Left lung (tissue), 10 donors: ENCODE measurements around the gene ROBO3. TPM values are rescaled to one million over a fixed set of nuclear protein-coding genes. Genes with fewer than 3 reads are reported as not detected.

Source experiments
- ATAC-seq: fragments of 200-7000 bp; cut with Tn5 transposase; one replicate; pipeline ENCODE4 v1.9.1; 2020; ENCODE audit warnings: moderate library complexity
- DNase-seq, 4 donors: peaks; one replicate each; pipeline ENCODE4 v3.0.0-alpha.2; 2013 to 2020
- H3K27ac ChIP-seq, 2 donors: fragments of 200-600 bp; sonication (generic) in 1 of 2; one replicate each; pipeline versions ENCODE4 v1.5.0 to v1.8.0; 2020 to 2021
- H3K27me3 ChIP-seq, 2 donors: fragments of 200-600 bp; sonication (generic) in 1 of 2; one replicate each; pipeline versions ENCODE4 v1.5.0 to v1.8.0; 2020 to 2021
- H3K36me3 ChIP-seq, 2 donors: fragments of 200-600 bp; sonication (generic) in 1 of 2; one replicate each; pipeline versions ENCODE4 v1.5.0 to v1.8.0; 2020 to 2021
- H3K4me1 ChIP-seq, 2 donors: fragments of 200-600 bp; one replicate each; pipeline ENCODE4 v1.8.0; 2021
- H3K4me3 ChIP-seq, 2 donors: fragments of 200-600 bp; sonication (generic) in 1 of 2; one replicate each; pipeline versions ENCODE4 v1.5.0 to v1.8.0; 2020 to 2021; ENCODE audit warnings: mild to moderate bottlenecking in 1 of 2
- H3K9me3 ChIP-seq, 2 donors: fragments of 200-600 bp; sonication (generic) in 1 of 2; one replicate each; pipeline versions ENCODE4 v1.5.0 to v1.8.0; 2020 to 2021
- CTCF ChIP-seq, 2 donors: fragments of 200-600 bp; sonication (generic) in 1 of 2; IDR thresholded peaks; one replicate each; pipeline versions ENCODE4 v1.5.0 to v1.8.0; 2021; ENCODE audit warnings: antibody characterized with exemption in 2 of 2
- intact Hi-C, 2 donors: fragments of 100-400 bp; cut with DNase I; formaldehyde crosslinking; loops; one replicate each; pipeline versions ENCODE4 v1.11.2 to v1.14.2; 2022
- polyA plus RNA-seq, 6 donors: library from polyadenylated mRNA; unstranded; fragments of 120-200 nt; gene quantifications; one replicate each; pipeline ENCODE4 v1.2.1, GENCODE V29; 2013; ENCODE audit not compliant: insufficient read length in 6 of 6
- total RNA-seq, 2 donors: library from RNA; stranded (reverse); fragmentation: NEBNext Ultra II Directional; extraction: Animal tissue kit (Norgen Biotek cat#: 25700); gene quantifications; one replicate each; pipeline ENCODE4 v1.2.1, GENCODE V29; 2021
- donor health status: DM: no; HTN: yes; CAD: no.
- donor health status: DM: no; HTN: no; CAD: no.

ROBO3 gene
- total and polyA plus RNA-seq, 8 donors, result 11.0 to 54.8 (median 43.7) TPM

DNA sequence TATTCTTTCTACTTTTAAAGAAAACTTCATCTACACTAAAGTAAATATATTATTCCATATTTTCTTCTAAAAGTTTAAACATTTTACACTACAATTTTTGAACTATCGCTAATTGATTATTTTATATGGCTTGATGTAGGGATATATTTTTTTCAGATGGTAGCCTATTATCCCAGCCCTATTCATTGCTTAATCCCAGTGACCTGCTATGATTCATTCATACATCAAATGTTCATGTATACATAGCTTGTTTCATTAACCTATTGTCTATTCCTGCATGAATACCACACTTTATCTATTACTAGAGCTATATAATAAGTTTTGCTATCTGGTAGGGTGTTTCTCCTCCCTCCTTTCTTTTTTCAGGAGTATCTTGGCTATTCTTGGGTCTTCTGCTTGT, 37.4 kb downstream of the ROBO3 start:
- DNase-seq (no peak), ATAC-seq (no peak)
- Histone ChIP-seq H3K27me3 (peaks cover 0 to 4% of the 10 kb centered on the region in 2 donors), H3K9me3 (no peaks in the 10 kb centered on the region), H3K4me1 (peaks cover 2 to 4% of the 10 kb centered on the region in 2 donors), H3K27ac (peak overlapping the region in 1 of 2 donors; percentile 78), H3K36me3 (no peaks in the 10 kb centered on the region), H3K4me3 (no peak overlapping the region)
- no peak for TF ChIP-seq CTCF (IDR thresholded peaks at IDR 0.05)
- intact Hi-C loops, result no loop called here

GRCh38 chr11:124915541-124916369, 50.5 kb downstream of the ROBO3 start:
- no peak overlapping the region for H3K27ac ChIP-seq
- intact Hi-C loops, result no loop called here

DNA sequence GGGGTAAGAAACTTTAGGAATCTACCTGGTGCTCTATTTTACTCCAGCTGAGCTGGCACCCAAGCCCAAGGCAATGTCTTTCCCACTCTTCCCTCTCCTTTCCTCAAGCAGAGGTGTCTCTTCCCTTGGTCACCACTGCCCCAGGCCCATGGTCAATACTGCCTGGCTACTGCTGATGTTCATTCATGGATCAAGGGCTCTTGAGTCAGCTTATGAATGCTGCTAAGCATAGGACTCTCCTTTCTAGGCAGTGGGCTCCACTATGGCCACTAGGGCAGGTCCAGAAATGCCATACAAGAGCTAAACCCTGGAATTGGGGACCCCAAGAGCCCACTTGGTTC, 51.1 kb downstream of the ROBO3 start:
- H3K4me1 ChIP-seq, result peaks cover 0 to 8% of the 10 kb centered on the region in 2 donors
- no peak for TF ChIP-seq CTCF (IDR thresholded peaks at IDR 0.05)
- intact Hi-C loops, result no loop called here

More at GRCh38 chr11:124915541-124916369, 50.5 kb downstream of the ROBO3 start:
- TF ChIP-seq CTCF (IDR thresholded peaks at IDR 0.05), result no peak
- peaks cover 0 to 5% of the 10 kb centered on the region in 2 donors for H3K27me3 ChIP-seq
- H3K4me3 ChIP-seq, result no peak overlapping the region
- H3K4me1 ChIP-seq, result peaks cover 0 to 3% of the 10 kb centered on the region in 2 donors
- H3K9me3 ChIP-seq, result peaks cover 0 to 5% of the 10 kb centered on the region in 2 donors
- ATAC-seq (no peak), DNase-seq (no peak)
- no peaks in the 10 kb centered on the region for H3K36me3 ChIP-seq

GRCh38 chr11:124917115-124917637, 51.9 kb downstream of the ROBO3 start:
- ATAC-seq (no peak), DNase-seq (peak in 1 of 4 donors; percentile 63)
- H3K4me3 ChIP-seq, result no peak overlapping the region
- peaks cover 7 to 19% of the 10 kb centered on the region in 2 donors for H3K27me3 ChIP-seq
- H3K9me3 ChIP-seq, result peaks cover 0 to 3% of the 10 kb centered on the region in 2 donors
- no peak overlapping the region for H3K27ac ChIP-seq
- no peak for TF ChIP-seq CTCF (IDR thresholded peaks at IDR 0.05)
- intact Hi-C loops, result no loop called here
- H3K36me3 ChIP-seq, result no peaks in the 10 kb centered on the region
- H3K4me1 ChIP-seq, result peaks cover 0 to 11% of the 10 kb centered on the region in 2 donors

More for the DNA sequence above, 51.1 kb downstream of the ROBO3 start:
- Histone ChIP-seq H3K36me3 (no peaks in the 10 kb centered on the region), H3K27ac (no peak overlapping the region), H3K27me3 (peaks cover 3 to 11% of the 10 kb centered on the region in 2 donors), H3K9me3 (peaks cover 0 to 5% of the 10 kb centered on the region in 2 donors), H3K4me3 (no peak overlapping the region)
- no peak for ATAC-seq
- no peak for DNase-seq

GRCh38 chr11:124918950-124919349, 53.7 kb downstream of the ROBO3 start, which contains the start of gene HEPN1:
Gene HEPN1, plus strand, starts transcription at chr11:124919250.
- no peak within 1 kb of the TSS for H3K4me3 ChIP-seq
- ATAC-seq (no peak), DNase-seq (no peak)
- intact Hi-C loops, result no loop called here
- no peak for TF ChIP-seq CTCF (IDR thresholded peaks at IDR 0.05)
- H3K27ac ChIP-seq, result no peak within 1 kb of the TSS
- peaks cover 7 to 24% of the 10 kb centered on the region in 2 donors for H3K27me3 ChIP-seq
- peaks cover 0 to 11% of the 10 kb centered on the region in 2 donors for H3K4me1 ChIP-seq
- H3K36me3 ChIP-seq, result no peaks in the 10 kb centered on the region
- H3K9me3 ChIP-seq, result no peaks in the 10 kb centered on the region
